Endothelial cell of umbilical vein (primary cell): Measurements from ENCODE around the gene UQCC2. TPM values are rescaled to one million over a fixed set of nuclear protein-coding genes. Genes with fewer than 3 reads are reported as not detected.

Experiments used
- BruUV-seq: library from RNA; stranded (reverse); fragments of 400-500 nt; replicated peaks from 2 replicates; lab custom pipeline; 2021; lab: Mats Ljungman, UMichigan
- CTCF ChIA-PET: fragments of 300-600, 350-600 bp; sonication (Branson Sonifier 250); formaldehyde crosslinking; loops from one replicate; lab custom pipeline; 2021; ENCODE audit warnings: antibody characterized with exemption, inconsistent platforms; lab: Charles Lee
- POLR2A ChIA-PET: fragments of 300-600, 350-600 bp; sonication (Branson Sonifier 250); formaldehyde crosslinking; loops from one replicate; lab custom pipeline; 2021; ENCODE audit warnings: antibody characterized with exemption, inconsistent platforms; lab: Charles Lee
- DNase-seq: peaks from one replicate; pipeline ENCODE4 v3.0.0-alpha.2; 2011; ENCODE audit warnings: low read depth, low spot score
- FAIRE-seq: peaks from 2 replicates; lab custom pipeline; 2011; peaks lifted over from hg19 to GRCh38; lab: Jason Lieb, UNC
- H2AFZ ChIP-seq: 2 replicates; pipeline ENCODE4 v1.6.0; 2012; ENCODE audit warnings: low read depth, low read length, control low read depth, inconsistent platforms
- H3K27ac ChIP-seq: 2 replicates; pipeline ENCODE4 v1.5.1; 2011; ENCODE audit warnings: low read depth, mild to moderate bottlenecking, control low read depth, low read length, moderate library complexity; ENCODE audit not compliant: insufficient read depth
- H3K27me3 ChIP-seq, 2 experiments: 2 replicates each; pipeline versions ENCODE4 v1.6.0 to v1.6.1; 2011; ENCODE audit warnings: low read length in 2 of 2, mixed read lengths in 1 of 2; ENCODE audit not compliant: control insufficient read depth in 2 of 2, insufficient read depth in 2 of 2
- H3K36me3 ChIP-seq, 2 experiments: 2 replicates in 1 of 2; 3 replicates in 1 of 2; pipeline ENCODE4 v1.5.1; 2011; ENCODE audit warnings: low read length in 2 of 2, mild to moderate bottlenecking in 1 of 2, moderate library complexity in 1 of 2; ENCODE audit not compliant: control insufficient read depth in 2 of 2, insufficient read depth in 2 of 2; ENCODE audit errors: extremely low read depth in 1 of 2
- H3K4me1 ChIP-seq: 3 replicates; pipeline ENCODE4 v1.5.1; 2011; ENCODE audit warnings: mild to moderate bottlenecking, low read length; ENCODE audit not compliant: control insufficient read depth, insufficient read depth; ENCODE audit errors: extremely low read depth
- H3K4me2 ChIP-seq: 2 replicates; pipeline ENCODE4 v1.6.1; 2011; ENCODE audit warnings: low read length, control low read depth, mixed read lengths; ENCODE audit not compliant: insufficient read depth
- H3K4me3 ChIP-seq, 3 experiments: fragments of 200-600 bp in 1 of 3; sonication (generic), shearing (Covaris generic) in 1 of 3; replicated peaks in 1 of 3; 2 replicates each; pipeline ENCODE4 v1.5.1; 2011 to 2016; ENCODE audit warnings: control low read depth in 3 of 3, low read length in 3 of 3, mild to moderate bottlenecking in 2 of 3, inconsistent platforms in 1 of 3, low read depth in 1 of 3, moderate library complexity in 1 of 3; ENCODE audit not compliant: insufficient read depth in 1 of 3
- H3K79me2 ChIP-seq: 2 replicates; pipeline ENCODE4 v1.6.0; 2012; ENCODE audit warnings: low read length, inconsistent platforms; ENCODE audit not compliant: control insufficient read depth, insufficient read depth
- H3K9ac ChIP-seq: replicated peaks from 2 replicates; pipeline ENCODE3; 2011; ENCODE audit warnings: low read length, control low read depth; ENCODE audit not compliant: insufficient read depth; ENCODE audit errors: extremely low read depth
- H3K9me1 ChIP-seq: replicated peaks from 3 replicates; pipeline ENCODE4 v1.6.0; 2011; ENCODE audit warnings: mild to moderate bottlenecking, low read length; ENCODE audit not compliant: control insufficient read depth, insufficient read depth; ENCODE audit errors: extremely low read depth
- H3K9me3 ChIP-seq: replicated peaks from 2 replicates; pipeline ENCODE4 v1.5.1; 2012; ENCODE audit warnings: low read length, inconsistent platforms; ENCODE audit not compliant: control insufficient read depth, insufficient read depth
- H4K20me1 ChIP-seq: replicated peaks from 2 replicates; pipeline ENCODE3; 2011; ENCODE audit warnings: mild to moderate bottlenecking, low read length; ENCODE audit not compliant: control insufficient read depth, insufficient read depth; ENCODE audit errors: extremely low read depth
- EZH2 ChIP-seq: IDR thresholded peaks from 2 replicates; pipeline ENCODE4 v1.6.1; 2012; ENCODE audit warnings: borderline replicate concordance, low read depth, mild to moderate bottlenecking, moderate library complexity, low read length, inconsistent platforms; ENCODE audit not compliant: severe bottlenecking
- FOS ChIP-seq: IDR thresholded peaks from 2 replicates; pipeline ENCODE4 v1.6.1; 2011; ENCODE audit warnings: mild to moderate bottlenecking, low read length, moderate library complexity, borderline replicate concordance; ENCODE audit not compliant: insufficient read depth
- GATA2 ChIP-seq: IDR thresholded peaks from 2 replicates; pipeline ENCODE4 v1.7.0; 2011; ENCODE audit warnings: low read depth, mild to moderate bottlenecking, moderate library complexity, mixed read lengths, low read length; ENCODE audit not compliant: insufficient read length, insufficient read depth
- JUN ChIP-seq: IDR thresholded peaks from 2 replicates; pipeline ENCODE4 v1.6.1; 2011; ENCODE audit warnings: borderline replicate concordance, low read depth; ENCODE audit not compliant: insufficient read length, insufficient read depth
- MYC ChIP-seq: IDR thresholded peaks from one replicate; pipeline ENCODE4 v1.6.1; 2011; ENCODE audit warnings: mild to moderate bottlenecking, low read depth, low read length
- POLR2A ChIP-seq: IDR thresholded peaks from 2 replicates; pipeline ENCODE4 v1.6.1; 2012; ENCODE audit warnings: low read depth, mild to moderate bottlenecking, control low read depth, low read length
- POLR2AphosphoS5 ChIP-seq: IDR thresholded peaks from 2 replicates; pipeline ENCODE4 v1.6.1; 2012; ENCODE audit warnings: low read depth, mild to moderate bottlenecking, control low read depth, low read length, moderate library complexity; ENCODE audit not compliant: insufficient read depth
- dilution Hi-C: fragments of 300-500 bp; cut with MboI; formaldehyde crosslinking; loops from one replicate; pipeline ENCODE4 v1.15.0; 2019; ENCODE audit warnings: low sequenced_read_pairs; ENCODE audit not compliant: extremely low pct_ligation_motif_present
- intact Hi-C: fragments of 100-400 bp; cut with micrococcal nuclease; formaldehyde crosslinking; loops from one replicate; pipeline ENCODE4 v1.10.0; 2022
- polyA plus RNA-seq, 4 experiments: library from polyadenylated mRNA; depleted of rRNA in 3 of 4; stranded (reverse) in 3 of 4; unstranded in 1 of 4; fragments of >200 nt; gene quantifications; 2 replicates each; pipeline versions ENCODE4 v1.2.1 to v1.2.3, GENCODE V29; 2011 to 2012; ENCODE audit warnings: missing spikeins in 1 of 4
- total RNA-seq: library from RNA; stranded (reverse); gene quantifications from 2 replicates; pipeline ENCODE4 v1.2.3, GENCODE V29; 2021

UQCC2 gene
- total and polyA plus RNA-seq, 2 donors (not counting 3 experiments of a cell fraction or from before 2014, with no cell fraction given) = 46.3 to 95.3 TPM

GRCh38 chr6:33699739-33700138 lies 11.8 kb downstream of the UQCC2 start:
- H3K27me3 ChIP-seq = no peaks in the 10 kb centered on the region
- peaks cover 3% of the 10 kb centered on the region for H3K79me2 ChIP-seq
- dilution Hi-C loops (no loop called here), intact Hi-C loops (loop anchor here (1.0 to 2.0 kb wide), 4 partner anchors 26 to 114 kb away; no protein-coding TSS in a partner anchor)
- BruUV-seq = no TSS peak
- no peak overlapping the region for H3K4me3 ChIP-seq
- H3K4me1 ChIP-seq = peaks cover 53% of the 10 kb centered on the region
- no peak overlapping the region for H2AFZ ChIP-seq
- no peaks in the 10 kb centered on the region for H3K9me1 ChIP-seq
- ChIA-PET CTCF (interaction anchor here (0.9 to 2.3 kb wide), 14 partner anchors 9 to 120 kb away, joined by 4 to 97 read pairs (median 8); partner anchors contain the start of genes BAK1 and UQCC2), POLR2A (no interaction called here)
- FAIRE-seq = peak; percentile 40
- H3K9me3 ChIP-seq = no peaks in the 10 kb centered on the region
- peak overlapping the region; percentile 19 for H3K4me2 ChIP-seq
- H3K27ac ChIP-seq = no peak overlapping the region
- TF ChIP-seq POLR2A (peak; percentile 32), FOS (no peak)
- no peak overlapping the region for H3K9ac ChIP-seq
- H4K20me1 ChIP-seq = no peaks in the 10 kb centered on the region
- H3K36me3 ChIP-seq = peaks cover 0 to 3% of the 10 kb centered on the region in 2 experiments
- DNase-seq = peak; percentile 39

- H3K9ac ChIP-seq = no peak overlapping the region
- intact Hi-C loops = no loop called here
- H3K79me2 ChIP-seq = peaks cover 3% of the 10 kb centered on the region
- H3K36me3 ChIP-seq = peaks cover 0 to 3% of the 10 kb centered on the region in 2 experiments
- H4K20me1 ChIP-seq = no peaks in the 10 kb centered on the region
- POLR2A ChIA-PET = no interaction called here
- peak; percentile 81 for DNase-seq
- no peak overlapping the region for H3K4me3 ChIP-seq
- no peak for FAIRE-seq
- BruUV-seq = no TSS peak
- H3K27me3 ChIP-seq = no peaks in the 10 kb centered on the region
- H3K4me1 ChIP-seq = peaks cover 59% of the 10 kb centered on the region
- no peak overlapping the region for H3K27ac ChIP-seq
- H3K4me2 ChIP-seq = peak overlapping the region; percentile 19
- CTCF ChIA-PET = no interaction called here
- no peaks in the 10 kb centered on the region for H3K9me3 ChIP-seq
- no peak for TF ChIP-seq EZH2
- TF ChIP-seq GATA2 = no peak
- no peak for TF ChIP-seq POLR2A
- TF ChIP-seq JUN = no peak
- no peak for TF ChIP-seq POLR2AphosphoS5
- TF ChIP-seq MYC = no peak
- TF ChIP-seq FOS = no peak
- dilution Hi-C loops = no loop called here
- no peaks in the 10 kb centered on the region for H3K9me1 ChIP-seq
- H2AFZ ChIP-seq = no peak overlapping the region
These were observed 12.4 kb downstream of the UQCC2 start for GRCh38 chr6:33699131-33699530.
